ENCODE results near the gene COLEC12. TPM values are rescaled to one million over a fixed set of nuclear protein-coding genes. Genes with fewer than 3 reads are reported as not detected.
A peak's percentile ranks its signal among the peaks of the same experiment; 100 is the strongest.

Gene COLEC12
- total and polyA plus RNA-seq, 8 donors = 0.35 to 5.5 (median 1.3) TPM

DNA sequence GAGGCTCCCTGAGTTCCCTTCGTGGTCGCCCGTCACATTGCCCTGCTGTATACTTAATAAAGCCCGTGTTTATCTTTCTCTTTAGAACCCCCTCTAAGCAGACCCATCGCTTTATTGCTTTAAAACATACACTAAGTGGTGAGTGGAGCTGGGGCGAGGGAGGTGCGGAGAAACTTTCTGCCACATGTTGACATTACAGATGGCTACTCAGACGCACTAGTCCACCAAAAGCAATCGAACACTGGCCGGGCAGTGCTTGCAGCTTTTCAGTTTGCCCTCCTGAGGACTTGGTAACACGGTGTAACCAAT lies 859 bp upstream of the COLEC12 start:
- DNase-seq (no peak), ATAC-seq (no peak), FAIRE-seq (no peak)
- TF ChIP-seq, protein P1, sequence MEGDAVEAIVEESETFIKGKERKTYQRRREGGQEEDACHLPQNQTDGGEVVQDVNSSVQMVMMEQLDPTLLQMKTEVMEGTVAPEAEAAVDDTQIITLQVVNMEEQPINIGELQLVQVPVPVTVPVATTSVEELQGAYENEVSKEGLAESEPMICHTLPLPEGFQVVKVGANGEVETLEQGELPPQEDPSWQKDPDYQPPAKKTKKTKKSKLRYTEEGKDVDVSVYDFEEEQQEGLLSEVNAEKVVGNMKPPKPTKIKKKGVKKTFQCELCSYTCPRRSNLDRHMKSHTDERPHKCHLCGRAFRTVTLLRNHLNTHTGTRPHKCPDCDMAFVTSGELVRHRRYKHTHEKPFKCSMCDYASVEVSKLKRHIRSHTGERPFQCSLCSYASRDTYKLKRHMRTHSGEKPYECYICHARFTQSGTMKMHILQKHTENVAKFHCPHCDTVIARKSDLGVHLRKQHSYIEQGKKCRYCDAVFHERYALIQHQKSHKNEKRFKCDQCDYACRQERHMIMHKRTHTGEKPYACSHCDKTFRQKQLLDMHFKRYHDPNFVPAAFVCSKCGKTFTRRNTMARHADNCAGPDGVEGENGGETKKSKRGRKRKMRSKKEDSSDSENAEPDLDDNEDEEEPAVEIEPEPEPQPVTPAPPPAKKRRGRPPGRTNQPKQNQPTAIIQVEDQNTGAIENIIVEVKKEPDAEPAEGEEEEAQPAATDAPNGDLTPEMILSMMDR (IDR thresholded peaks at IDR 0.05) = no peak
- Histone ChIP-seq H3K4me3 (no peak overlapping the region), H3K27me3 (peaks cover 0 to 4% (median 4%) of the 10 kb centered on the region in 4 donors), H3K36me3 (no peaks in the 10 kb centered on the region), H3K4me1 (peaks cover 0 to 8% (median 7%) of the 10 kb centered on the region in 3 donors), H3K27ac (no peak overlapping the region), H3K9me3 (no peaks in the 10 kb centered on the region)
- intact Hi-C loops (cut with DNase I) = no loop called here
- WGBS, 2 donors = 30 to 47% methylated on average over 11 of the region's 11 CpGs

DNA sequence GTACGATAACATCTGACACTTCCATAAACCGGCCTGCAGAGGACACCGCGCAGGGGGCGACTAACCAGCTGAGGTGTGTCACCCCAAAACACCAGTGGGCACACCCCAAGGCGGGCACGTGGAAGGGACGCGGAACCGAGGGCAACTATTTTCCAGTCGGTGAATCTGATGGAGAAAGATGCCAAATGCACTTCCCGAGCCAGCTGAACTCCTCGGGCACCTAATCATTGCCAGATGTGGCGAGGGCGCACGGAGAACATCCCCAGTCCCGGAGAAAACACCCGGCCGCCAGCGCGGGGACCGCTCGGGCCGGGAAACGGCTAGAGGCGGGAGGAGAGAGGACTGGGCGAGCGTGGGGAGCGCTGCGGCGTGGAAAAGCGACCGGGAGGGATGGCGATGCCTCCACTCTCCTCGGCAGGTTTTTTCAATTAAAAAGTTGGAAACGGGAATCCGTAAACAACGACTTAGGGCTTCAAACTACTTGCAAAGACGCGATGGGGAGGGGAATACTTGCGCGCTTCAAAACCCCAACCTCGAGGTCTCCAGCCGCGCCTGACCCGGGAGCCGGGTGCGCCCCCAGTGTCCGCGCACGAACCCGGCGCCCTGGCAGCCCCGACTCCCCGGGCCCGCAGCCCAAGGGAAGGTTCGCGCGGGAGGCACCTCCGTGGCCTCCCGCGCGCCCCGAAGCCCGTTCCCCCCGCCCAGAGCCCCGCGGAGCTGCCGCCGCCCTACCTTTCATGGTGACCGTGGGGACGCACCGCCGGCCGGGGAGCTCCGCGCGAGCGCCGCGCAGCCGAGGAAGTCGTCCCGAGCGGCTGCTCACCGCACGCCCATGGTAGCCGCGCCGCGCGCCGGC lies 497 bp downstream of the COLEC12 start:
- no peak for FAIRE-seq
- Histone ChIP-seq H3K27ac (no peak overlapping the region), H3K4me3 (peak overlapping the region in 3 of 4 donors; percentile 19 to 43 (median 39)), H3K9me3 (no peaks in the 10 kb centered on the region), H3K36me3 (no peaks in the 10 kb centered on the region), H3K4me1 (peaks cover 0 to 8% (median 7%) of the 10 kb centered on the region in 3 donors), H3K27me3 (peaks cover 0 to 4% (median 4%) of the 10 kb centered on the region in 4 donors)
- peak; percentile 15 to 45 (median 30) for ATAC-seq
- 1% methylated on average over 86 to 93 of the region's 93 CpGs for WGBS, 2 donors
- no peak for DNase-seq
- TF ChIP-seq, protein P1 (IDR thresholded peaks at IDR 0.05) = no peak
- intact Hi-C loops (cut with DNase I) = no loop called here

DNA sequence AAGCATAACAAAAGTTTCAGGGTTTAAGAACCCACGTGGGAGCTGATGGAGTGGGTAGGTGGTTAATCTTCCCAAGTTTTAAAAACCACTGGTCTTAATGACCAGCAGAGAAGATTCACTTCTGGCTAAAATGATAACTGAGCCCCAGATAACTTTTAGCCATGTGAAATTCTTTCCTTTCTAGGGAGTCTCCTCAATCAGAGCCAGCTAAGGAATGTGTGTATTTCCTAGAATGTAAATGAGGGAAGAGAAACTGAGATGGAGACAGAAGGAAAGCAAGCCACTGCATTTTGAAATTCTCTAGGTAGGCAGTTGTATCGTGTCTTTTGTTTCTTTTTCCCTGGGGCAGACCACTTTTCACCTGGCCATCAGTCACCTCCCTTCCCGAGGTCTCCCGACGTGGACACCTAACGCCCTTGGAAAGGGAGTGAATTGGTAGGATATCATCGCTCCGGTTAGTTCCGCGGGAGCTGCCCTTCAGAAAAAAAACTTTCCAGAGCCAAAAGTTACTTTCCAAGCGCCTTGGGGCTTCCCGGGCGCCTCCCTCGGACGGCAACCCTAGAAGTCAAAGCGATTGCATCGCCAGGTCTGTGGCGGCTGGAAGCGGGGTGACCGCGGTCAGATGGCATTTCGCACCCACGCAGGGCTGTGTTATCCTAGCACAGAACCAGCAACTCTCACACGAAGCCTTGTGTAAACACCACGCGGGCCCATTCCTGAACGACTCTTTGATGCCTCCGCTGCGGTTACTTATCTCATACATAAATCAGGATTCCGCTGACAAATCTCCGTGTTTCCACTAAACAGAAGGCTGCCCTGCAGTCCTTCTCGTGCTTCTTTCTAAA lies 1.3 kb downstream of the COLEC12 start:
- FAIRE-seq (no peak), DNase-seq (no peak), ATAC-seq (peak; percentile 35 to 39 (median 37))
- peak overlapping the region in 1 of 4 donors; percentile 43 for H3K4me3 ChIP-seq
- intact Hi-C loops (cut with DNase I) = no loop called here
- WGBS, 2 donors = 4% methylated on average over 32 of the region's 32 CpGs
- H3K27ac ChIP-seq = no peak overlapping the region
- peaks cover 0 to 8% (median 7%) of the 10 kb centered on the region in 3 donors for H3K4me1 ChIP-seq
- H3K36me3 ChIP-seq = no peaks in the 10 kb centered on the region
- peaks cover 0 to 4% (median 4%) of the 10 kb centered on the region in 4 donors for H3K27me3 ChIP-seq
- H3K9me3 ChIP-seq = no peaks in the 10 kb centered on the region
- TF ChIP-seq, protein P1 (IDR thresholded peaks at IDR 0.05) = no peak

DNA sequence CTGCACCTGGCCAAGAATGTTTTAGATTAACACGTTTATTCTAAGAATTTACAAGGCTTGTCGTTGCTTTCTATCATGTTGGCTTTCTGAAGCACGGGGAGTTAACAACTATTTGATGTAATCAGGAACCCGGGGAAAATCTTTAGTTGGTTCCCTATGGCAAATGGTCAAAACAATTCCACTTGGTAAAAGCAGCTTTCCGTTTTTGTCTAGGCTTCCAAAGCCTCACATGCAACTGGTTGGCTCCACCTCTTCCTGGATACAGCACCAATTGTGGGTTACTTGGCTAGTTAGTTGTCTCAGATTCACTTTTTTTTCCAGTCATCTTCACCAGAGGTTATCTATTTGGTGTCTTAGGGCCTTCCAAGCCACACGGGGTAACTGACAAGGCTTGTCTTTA lies 2.8 kb downstream of the COLEC12 start:
- H3K36me3 ChIP-seq = no peaks in the 10 kb centered on the region
- DNase-seq (no peak), ATAC-seq (no peak), FAIRE-seq (no peak)
- no peaks in the 10 kb centered on the region for H3K9me3 ChIP-seq
- peaks cover 0 to 4% (median 4%) of the 10 kb centered on the region in 4 donors for H3K27me3 ChIP-seq
- WGBS, 2 donors = 65 to 75% methylated on average over 6 of the region's 6 CpGs
- TF ChIP-seq, protein P1 (IDR thresholded peaks at IDR 0.05) = no peak
- no peak overlapping the region for H3K27ac ChIP-seq
- intact Hi-C loops (cut with DNase I) = no loop called here
- no peak overlapping the region for H3K4me3 ChIP-seq
- peaks cover 0 to 8% (median 7%) of the 10 kb centered on the region in 3 donors for H3K4me1 ChIP-seq
